ENCODE data around the gene SDF2.
A peak's percentile ranks its signal among the peaks of the same experiment; 100 is the strongest.
"Not testable (repeated sequence)": the region's sequence is repeated elsewhere in the genome, so short reads cannot be mapped to it uniquely, and the experiment has no call there.

The SDF2 gene

DNA sequence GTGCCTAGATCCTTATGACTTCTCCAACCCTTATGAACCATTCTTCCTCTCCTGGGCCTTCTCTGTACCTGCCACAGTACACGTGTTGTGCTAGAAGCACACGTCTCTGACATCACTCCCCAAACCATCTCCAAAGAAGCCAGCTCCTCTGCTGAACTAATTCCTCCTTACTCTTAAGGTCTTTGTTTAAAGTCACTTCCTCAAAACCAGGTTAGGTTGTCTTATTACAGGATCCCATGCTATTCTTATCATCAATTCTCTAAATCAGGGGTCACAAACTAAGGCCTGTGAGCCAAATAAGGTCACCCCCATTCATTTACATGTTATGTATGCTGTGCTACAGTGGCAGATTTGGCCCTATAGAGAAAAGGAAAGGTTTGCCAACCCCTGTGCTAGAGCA, 4.3 kb upstream of the SDF2 start:
- Histone ChIP-seq H3K36me3 (replicated peaks) (peaks cover 41% of the 10 kb centered on the region), H3K4me3 (no peak overlapping the region), H3K27me3 (ENCODE audit: low read depth) (no peaks in the 10 kb centered on the region), H3K9me3 (no peaks in the 10 kb centered on the region), H3K4me1 (peaks cover 9% of the 10 kb centered on the region)
- no peak for DNase-seq (ENCODE audit: low spot score in 2 of 2)
- in situ Hi-C loops (cut with MboI; ENCODE audit: low sequenced_read_pairs): no loop called here

DNA sequence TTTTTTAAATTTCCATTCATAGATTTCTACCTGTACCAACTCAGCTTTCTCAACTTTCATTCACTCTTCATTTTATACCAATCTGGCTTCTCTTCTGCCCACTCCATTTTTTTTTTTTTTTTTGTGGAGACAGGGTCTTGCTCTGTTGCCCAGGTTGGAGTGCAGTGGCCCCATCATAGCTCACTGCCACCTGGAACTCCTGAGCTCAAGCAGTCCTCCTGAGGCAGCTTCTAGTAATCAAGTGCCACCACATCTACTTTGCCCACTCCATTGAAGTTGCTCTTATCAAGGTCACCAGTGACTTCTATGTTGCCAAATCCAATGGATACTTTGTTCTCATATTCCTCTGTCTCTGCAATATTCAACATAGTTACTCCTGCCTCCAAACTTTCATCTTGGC, 2.0 kb upstream of the SDF2 start:
- in situ Hi-C loops (cut with MboI; ENCODE audit: low sequenced_read_pairs): no loop called here
- H3K9me3 ChIP-seq: 0 out of 2 replicates have a peak, but pooled peaks cover 7% of the 10 kb centered on the region
- H3K27me3 ChIP-seq (ENCODE audit: low read depth): no peaks in the 10 kb centered on the region
- H3K4me1 ChIP-seq: peaks cover 9% of the 10 kb centered on the region
- no peak for DNase-seq (ENCODE audit: low spot score in 2 of 2)
- H3K4me3 ChIP-seq: peak overlapping the region; percentile 63; the same call in 1 of the 2 replicates
- H3K36me3 ChIP-seq (replicated peaks): peaks cover 38% of the 10 kb centered on the region

DNA sequence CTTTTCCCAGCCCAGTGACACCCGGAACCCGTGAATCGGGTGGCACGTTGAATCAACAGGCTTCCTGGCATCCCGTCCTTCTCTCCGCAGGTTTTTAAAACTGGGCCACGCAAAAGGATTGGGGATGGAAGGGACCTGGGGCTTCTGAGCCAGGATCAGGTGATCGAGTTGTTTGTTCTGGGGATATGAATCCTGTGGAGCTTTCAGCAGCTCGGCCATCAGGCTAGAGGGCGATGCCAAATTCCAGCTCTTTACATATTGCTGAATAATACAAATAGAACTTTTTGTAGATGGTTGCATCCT, 772 bp upstream of the SDF2 start:
- in situ Hi-C loops (cut with MboI; ENCODE audit: low sequenced_read_pairs): no loop called here
- peak overlapping the region; percentile 63 for H3K4me3 ChIP-seq
- peaks cover 34% of the 10 kb centered on the region for H3K36me3 ChIP-seq (replicated peaks)
- H3K9me3 ChIP-seq: 0 out of 2 replicates have a peak, but pooled peaks cover 7% of the 10 kb centered on the region
- DNase-seq (ENCODE audit: low spot score in 2 of 2): no peak
- no peaks in the 10 kb centered on the region for H3K27me3 ChIP-seq (ENCODE audit: low read depth)
- H3K4me1 ChIP-seq: peaks cover 9% of the 10 kb centered on the region

DNA sequence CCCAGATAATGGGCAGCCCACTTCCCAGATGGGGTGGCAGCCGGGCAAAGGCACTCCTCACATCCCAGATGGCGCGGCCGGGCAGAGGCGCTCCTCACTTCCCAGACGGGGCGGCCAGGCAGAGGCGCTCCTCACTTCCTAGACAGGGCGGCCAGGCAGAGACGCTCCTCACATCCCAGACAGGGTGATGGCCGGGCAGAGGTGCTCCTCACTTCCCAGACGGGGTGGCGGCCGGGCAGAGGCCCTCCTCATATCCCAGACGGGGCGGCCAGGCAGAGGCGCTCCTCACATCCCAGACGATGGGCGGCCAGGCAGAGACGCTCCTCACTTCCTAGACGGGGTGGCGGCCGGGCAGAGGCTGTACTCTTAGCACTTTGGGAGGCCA, 2.2 kb downstream of the SDF2 start:
- in situ Hi-C loops (cut with MboI; ENCODE audit: low sequenced_read_pairs); DNase-seq (ENCODE audit: low spot score in 2 of 2); H3K4me3 ChIP-seq; H3K9me3 ChIP-seq; H3K4me1 ChIP-seq; H3K27me3 ChIP-seq (ENCODE audit: low read depth): not testable (repeated sequence)
- H3K36me3 ChIP-seq (replicated peaks): peaks cover 31% of the 10 kb centered on the region

DNA sequence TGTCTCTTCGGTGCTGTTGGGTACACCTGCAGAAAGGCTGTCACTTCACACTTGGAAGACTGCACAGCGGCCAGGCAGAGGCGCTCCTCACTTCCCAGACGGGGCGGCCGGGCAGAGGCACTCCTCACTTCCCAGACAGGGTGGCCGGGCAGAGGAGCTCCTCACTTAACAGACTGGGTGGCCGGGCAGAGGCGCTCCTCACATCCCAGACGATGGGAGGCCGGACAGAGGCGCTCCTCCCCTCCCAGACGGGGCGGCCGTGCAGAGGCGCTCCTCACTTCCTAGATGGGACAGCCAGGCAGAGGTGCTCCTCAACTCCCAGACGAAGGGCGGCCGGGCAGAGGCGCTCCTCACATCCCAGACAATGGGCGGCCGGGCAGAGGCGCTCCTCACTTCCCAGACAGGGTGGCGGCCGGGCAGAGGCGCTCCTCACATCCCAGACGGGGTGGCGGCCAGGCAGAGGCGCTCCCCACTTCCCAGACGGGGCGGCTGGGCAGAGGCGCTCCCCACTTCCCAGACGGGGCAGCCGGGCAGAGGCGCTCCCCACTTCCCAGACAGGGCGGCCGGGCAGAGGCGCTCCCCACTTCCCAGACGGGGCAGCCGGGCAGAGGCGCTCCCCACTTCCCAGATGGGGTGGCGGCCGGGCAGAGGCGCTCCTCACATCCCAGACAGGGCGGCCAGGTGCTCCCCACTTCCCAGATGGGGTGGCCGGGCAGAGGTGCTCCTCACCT, 2.8 kb downstream of the SDF2 start:
- H3K27me3 ChIP-seq (ENCODE audit: low read depth); in situ Hi-C loops (cut with MboI; ENCODE audit: low sequenced_read_pairs); H3K9me3 ChIP-seq; H3K4me1 ChIP-seq; DNase-seq (ENCODE audit: low spot score in 2 of 2); H3K4me3 ChIP-seq: not testable (repeated sequence)
- H3K36me3 ChIP-seq (replicated peaks): peaks cover 28% of the 10 kb centered on the region

DNA sequence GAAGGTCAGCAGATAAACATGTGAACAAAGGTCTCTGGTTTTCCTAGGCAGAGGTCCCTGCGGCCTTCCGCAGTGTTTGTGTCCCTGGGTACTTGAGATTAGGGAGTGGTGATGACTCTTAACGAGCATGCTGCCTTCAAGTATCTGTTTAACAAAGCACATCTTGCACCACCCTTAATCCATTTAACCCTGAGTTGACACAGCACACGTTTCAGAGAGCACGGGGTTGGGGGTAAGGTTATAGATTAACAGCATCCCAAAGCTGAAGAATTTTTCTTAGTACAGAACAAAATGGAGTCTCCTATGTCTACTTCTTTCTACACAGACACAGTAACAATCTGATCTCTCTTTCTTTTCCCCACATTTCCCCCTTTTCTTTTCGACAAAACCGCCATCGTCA, 3.4 kb downstream of the SDF2 start:
- H3K4me1 ChIP-seq; H3K4me3 ChIP-seq; H3K9me3 ChIP-seq; in situ Hi-C loops (cut with MboI; ENCODE audit: low sequenced_read_pairs); H3K27me3 ChIP-seq (ENCODE audit: low read depth); DNase-seq (ENCODE audit: low spot score in 2 of 2): not testable (repeated sequence)
- peaks cover 26% of the 10 kb centered on the region for H3K36me3 ChIP-seq (replicated peaks)

DNA sequence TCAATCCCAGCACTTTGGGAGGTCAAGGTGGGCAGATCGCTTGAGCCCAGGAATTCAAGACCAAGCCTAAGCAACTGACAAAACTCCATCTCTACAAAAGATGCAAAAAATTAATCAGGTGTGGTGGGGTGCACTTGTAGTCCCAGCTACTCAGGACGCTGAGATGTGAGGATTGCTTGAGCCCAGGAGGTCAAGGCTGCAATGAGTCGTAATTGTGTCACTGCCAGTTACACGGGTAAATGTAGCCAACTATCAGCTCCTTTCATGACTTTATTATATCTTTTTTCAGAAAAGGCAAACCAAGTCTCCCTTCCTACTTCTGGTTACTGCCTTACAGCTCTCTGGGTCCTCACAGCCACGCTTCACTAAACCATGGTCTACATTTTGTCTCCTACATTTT, 4.0 kb downstream of the SDF2 start:
- peaks cover 30% of the 10 kb centered on the region for H3K36me3 ChIP-seq (replicated peaks)
- H3K27me3 ChIP-seq (ENCODE audit: low read depth): no peaks in the 10 kb centered on the region
- in situ Hi-C loops (cut with MboI; ENCODE audit: low sequenced_read_pairs): no loop called here
- H3K4me1 ChIP-seq: peaks cover 1% of the 10 kb centered on the region; the same call in 1 of the 2 replicates
- H3K4me3 ChIP-seq: no peak overlapping the region
- DNase-seq (ENCODE audit: low spot score in 2 of 2): no peak
- 0 out of 2 replicates have a peak, but pooled peaks cover 7% of the 10 kb centered on the region for H3K9me3 ChIP-seq

DNA sequence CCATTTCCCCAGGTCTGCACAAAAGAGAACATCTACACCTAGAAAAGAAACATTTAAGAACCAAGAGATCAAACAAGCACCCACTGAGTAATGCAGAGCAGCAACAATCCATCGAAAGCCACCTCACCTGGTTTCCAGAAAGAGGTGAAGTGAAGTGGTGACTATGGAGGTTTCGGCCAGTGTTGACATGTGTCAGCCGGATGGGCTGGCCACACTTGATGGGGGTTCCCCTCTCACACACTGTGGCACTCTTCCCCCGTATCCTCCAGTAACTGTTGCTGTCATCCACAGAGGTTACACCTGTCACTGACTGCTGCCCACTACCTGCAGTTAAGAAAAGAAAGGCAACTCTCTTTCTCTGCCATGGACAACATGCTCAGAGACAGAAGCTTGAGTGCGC, 6.5 kb downstream of the SDF2 start:
- H3K4me3 ChIP-seq: no peak overlapping the region
- H3K4me1 ChIP-seq: no peaks in the 10 kb centered on the region
- no peaks in the 10 kb centered on the region for H3K27me3 ChIP-seq (ENCODE audit: low read depth)
- H3K36me3 ChIP-seq (replicated peaks): peaks cover 33% of the 10 kb centered on the region
- 0 out of 2 replicates have a peak, but pooled peaks cover 4% of the 10 kb centered on the region for H3K9me3 ChIP-seq
- in situ Hi-C loops (cut with MboI; ENCODE audit: low sequenced_read_pairs): no loop called here
- no peak for DNase-seq (ENCODE audit: low spot score in 2 of 2)

DNA sequence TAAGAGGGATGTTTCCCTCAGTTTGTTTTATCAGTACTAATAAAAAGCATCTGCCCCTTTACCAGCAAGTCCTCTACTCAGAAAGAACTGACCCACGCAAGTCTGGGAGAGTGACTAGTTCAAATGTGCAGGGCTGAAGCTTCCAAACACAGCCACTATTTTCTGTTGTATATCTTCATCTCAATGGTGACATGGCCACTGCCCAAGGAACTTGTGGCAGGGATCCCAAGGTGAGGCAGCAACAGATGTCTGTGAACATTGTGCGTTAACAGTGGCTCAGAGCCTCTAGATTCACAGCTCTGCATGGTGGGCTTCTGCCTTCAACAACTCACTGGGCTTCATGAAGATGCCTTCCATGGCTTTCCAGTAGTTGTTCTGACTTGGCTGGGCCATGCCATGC, 13.0 kb downstream of the SDF2 start:
- Histone ChIP-seq H3K4me3 (no peak overlapping the region), H3K36me3 (replicated peaks) (peaks cover 19% of the 10 kb centered on the region), H3K9me3 (no peaks in the 10 kb centered on the region), H3K27me3 (ENCODE audit: low read depth) (no peaks in the 10 kb centered on the region), H3K4me1 (peaks cover 5% of the 10 kb centered on the region)
- no peak for DNase-seq (ENCODE audit: low spot score in 2 of 2)
- in situ Hi-C loops (cut with MboI; ENCODE audit: low sequenced_read_pairs): no loop called here

DNA sequence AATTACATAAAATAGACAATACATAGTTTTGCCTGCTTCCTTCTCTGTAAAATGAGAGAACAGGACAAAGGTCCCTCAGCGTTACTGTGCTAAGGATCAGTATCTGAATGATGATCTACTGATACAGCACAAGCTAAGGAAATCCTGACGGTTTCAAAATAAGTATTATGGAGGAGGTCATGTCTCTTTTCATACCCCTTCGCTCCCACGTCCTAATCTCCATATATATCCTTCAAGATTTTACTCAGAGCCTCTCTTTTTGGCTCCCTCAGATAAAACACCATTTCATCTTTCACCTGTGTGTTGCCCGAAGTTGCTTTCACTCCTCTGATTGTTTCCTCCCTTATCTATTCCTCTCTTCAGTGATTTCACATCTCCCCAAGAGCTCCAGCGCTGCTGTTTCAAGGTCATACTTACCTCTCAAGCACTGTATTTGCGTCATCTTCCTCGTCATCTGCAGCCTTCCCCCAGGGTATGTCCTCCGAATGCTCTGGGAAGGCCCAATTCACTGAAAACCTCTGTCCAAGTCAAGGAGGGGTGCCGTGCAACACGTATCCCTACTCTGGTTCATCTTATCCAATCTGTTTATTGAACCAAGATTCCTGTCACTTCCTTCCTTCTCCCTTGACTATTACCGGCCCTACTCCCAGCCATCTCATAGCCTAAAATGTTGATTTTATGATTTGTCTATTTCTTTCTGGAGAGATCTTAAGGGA, 15.5 kb downstream of the SDF2 start:
- in situ Hi-C loops (cut with MboI; ENCODE audit: low sequenced_read_pairs): no loop called here
- H3K4me3 ChIP-seq: no peak overlapping the region; the same call in 1 of the 2 replicates
- H3K4me1 ChIP-seq: peaks cover 5% of the 10 kb centered on the region

DNA sequence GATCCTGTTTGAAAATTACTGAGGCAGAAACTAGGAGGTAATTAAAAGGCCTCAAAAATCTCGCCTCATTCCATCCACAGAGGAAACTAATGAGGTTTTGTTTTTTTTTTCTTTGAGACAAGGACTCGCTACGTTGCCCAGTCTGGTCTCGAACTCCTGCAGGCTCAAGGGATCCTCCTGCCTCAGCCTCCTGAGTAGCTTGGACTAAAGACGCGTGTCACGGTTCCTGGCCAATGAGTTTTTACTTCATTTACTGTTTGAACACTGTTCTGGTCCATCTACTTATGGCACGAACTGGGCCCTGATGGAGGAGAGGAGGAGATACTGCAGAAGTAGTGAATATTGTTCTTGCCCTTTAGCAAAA, 16.1 kb downstream of the SDF2 start:
- in situ Hi-C loops (cut with MboI; ENCODE audit: low sequenced_read_pairs): no loop called here
- peak in 1 of 2 experiments; percentile 11 for DNase-seq (ENCODE audit: low spot score in 2 of 2)
- H3K4me3 ChIP-seq: peak overlapping the region; percentile 64
- no peaks in the 10 kb centered on the region for H3K27me3 ChIP-seq (ENCODE audit: low read depth)
- peaks cover 5% of the 10 kb centered on the region for H3K4me1 ChIP-seq
- peaks cover 38% of the 10 kb centered on the region for H3K36me3 ChIP-seq (replicated peaks)
- no peaks in the 10 kb centered on the region for H3K9me3 ChIP-seq

More for the DNA sequence above, 15.5 kb downstream of the SDF2 start:
- Histone ChIP-seq H3K27me3 (ENCODE audit: low read depth) (no peaks in the 10 kb centered on the region), H3K9me3 (no peaks in the 10 kb centered on the region), H3K36me3 (replicated peaks) (peaks cover 34% of the 10 kb centered on the region)
- no peak for DNase-seq (ENCODE audit: low spot score in 2 of 2)

DNA sequence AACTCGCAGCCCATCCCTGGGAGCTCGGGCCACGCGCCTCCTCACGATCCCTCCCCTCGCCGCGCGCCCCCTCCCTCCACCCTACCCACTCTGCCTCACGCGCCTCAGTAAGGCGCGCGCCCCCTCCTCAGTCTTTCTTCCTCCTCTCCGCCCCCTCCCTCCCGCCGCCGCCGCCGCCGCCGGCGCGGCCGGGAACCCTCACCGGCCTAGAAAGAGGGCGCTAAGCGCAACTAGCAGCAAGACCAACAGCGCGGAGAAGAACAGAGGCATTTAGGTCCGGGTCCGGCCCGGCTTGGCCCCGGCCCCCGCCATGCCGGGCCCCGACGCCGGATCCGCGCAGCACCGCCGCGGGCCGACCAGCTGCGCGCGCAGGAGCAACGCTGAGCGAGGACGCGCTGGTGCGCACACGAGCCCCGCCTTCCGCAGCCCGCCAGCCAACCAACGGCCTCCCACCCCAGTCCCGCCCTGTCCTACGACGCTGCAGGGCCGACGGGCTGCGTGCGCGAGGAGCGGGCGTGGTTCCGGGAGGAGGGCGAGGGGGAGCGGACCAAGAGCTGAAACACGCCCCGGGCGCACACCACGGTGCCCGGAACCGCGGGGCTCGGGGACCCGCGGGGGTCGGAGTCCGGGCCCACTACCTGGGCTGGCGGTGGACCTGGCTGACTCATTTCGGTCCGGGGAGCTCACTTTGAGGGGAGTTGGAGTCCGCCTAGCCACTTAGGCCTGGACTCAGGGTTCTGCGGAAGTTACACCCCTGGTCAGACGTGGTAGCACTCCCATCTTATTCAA, 16.7 kb downstream of the SDF2 start, which contains the start of gene BLTP2:
TSS of gene BLTP2 (minus strand) at position 372 of the 789 bp plus-strand sequence. CDS start at position 270, 102 bp downstream.
- Histone ChIP-seq H3K4me3 (peak within 1 kb of the TSS; percentile 64), H3K4me1 (peaks cover 5% of the 10 kb centered on the region), H3K36me3 (replicated peaks) (peaks cover 44% of the 10 kb centered on the region), H3K27me3 (ENCODE audit: low read depth) (no peaks in the 10 kb centered on the region), H3K9me3 (no peaks in the 10 kb centered on the region)
- in situ Hi-C loops (cut with MboI; ENCODE audit: low sequenced_read_pairs): no loop called here
- DNase-seq (ENCODE audit: low spot score in 2 of 2): peak; percentile 94 to 97

DNA sequence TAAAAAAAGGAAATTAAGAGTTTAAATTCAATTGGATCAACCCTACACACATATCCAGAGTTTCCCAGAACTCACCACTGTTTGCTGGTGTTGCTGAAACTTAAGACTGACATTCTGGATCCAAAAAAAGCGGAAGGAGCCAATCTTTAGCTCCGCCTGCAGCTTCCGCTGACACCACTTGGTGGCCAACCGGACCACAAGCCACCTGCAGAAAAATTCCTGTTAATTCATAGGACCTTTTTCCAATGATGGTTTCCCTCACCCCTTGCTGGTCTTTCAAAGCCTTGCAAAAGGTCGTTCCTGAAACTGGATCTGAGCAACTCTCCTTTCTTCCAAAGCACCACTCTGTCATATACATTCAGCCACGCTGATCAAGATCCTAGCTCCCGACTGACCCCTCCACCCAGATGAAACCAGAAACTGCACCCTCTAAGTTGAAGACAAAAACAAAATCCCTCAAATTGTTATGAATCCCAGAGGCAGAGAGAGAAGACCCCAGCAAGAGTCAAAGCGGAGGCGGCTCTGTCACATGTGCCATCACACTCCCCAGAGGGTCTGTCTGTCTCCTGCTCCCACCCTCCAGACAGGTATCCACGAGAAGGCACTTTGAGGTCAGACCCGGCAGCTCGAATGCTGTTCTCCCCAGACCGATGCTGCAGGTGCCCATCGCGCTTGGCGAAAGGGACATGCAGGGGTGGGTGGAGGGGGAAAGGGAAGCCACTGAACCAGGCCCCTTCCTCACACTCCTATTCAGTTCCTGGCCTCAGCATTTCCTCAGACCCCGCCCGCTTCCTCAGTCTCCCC, 17.5 kb downstream of the SDF2 start:
- no peaks in the 10 kb centered on the region for H3K9me3 ChIP-seq
- in situ Hi-C loops (cut with MboI; ENCODE audit: low sequenced_read_pairs): no loop called here
- DNase-seq (ENCODE audit: low spot score in 2 of 2): peak; percentile 66 to 70
- no peaks in the 10 kb centered on the region for H3K27me3 ChIP-seq (ENCODE audit: low read depth)
- peak overlapping the region; percentile 64 for H3K4me3 ChIP-seq
- peaks cover 51% of the 10 kb centered on the region for H3K36me3 ChIP-seq (replicated peaks)
- peaks cover 5% of the 10 kb centered on the region for H3K4me1 ChIP-seq
